GM23338 (cell line): ENCODE measurements around the gene SHPK.

Experiments used
- CREB1 ChIP-seq: fragments of 250-450 bp; sonication (Bioruptor Pico); IDR thresholded peaks from 2 replicates; pipeline ENCODE4 v1.5.0; 2020; ENCODE audit warnings: low read depth, mild to moderate bottlenecking, moderate library complexity
- CTCF ChIP-seq, 2 experiments: fragments of 200-600 bp in 1 of 2; sonication (generic) in 1 of 2; conservative IDR thresholded peaks; 2 replicates each; pipeline versions ENCODE4 v1.5.1 to v1.6.1; 2016 to 2017; ENCODE audit warnings: antibody characterized with exemption in 2 of 2, low read depth in 2 of 2, mild to moderate bottlenecking in 2 of 2, moderate library complexity in 1 of 2
- ETS1 ChIP-seq: IDR thresholded peaks from 2 replicates; pipeline ENCODE4 v1.6.1; 2016; ENCODE audit warnings: antibody characterized with exemption
- EZH2 ChIP-seq: fragments of 200-600 bp; sonication (generic); IDR thresholded peaks from one replicate; pipeline ENCODE4 v1.8.0; 2017; ENCODE audit warnings: antibody characterized with exemption, mild to moderate bottlenecking, low read depth; ENCODE audit not compliant: unreplicated experiment
- EZH2phosphoT487 ChIP-seq: fragments of 200-600 bp; sonication (generic); IDR thresholded peaks from one replicate; pipeline ENCODE4 v1.8.1; 2018; ENCODE audit warnings: antibody characterized with exemption; ENCODE audit not compliant: unreplicated experiment
- NANOG ChIP-seq: IDR thresholded peaks from 2 replicates; pipeline ENCODE4 v1.6.1; 2016; ENCODE audit warnings: antibody characterized with exemption, borderline replicate concordance
- POLR2AphosphoS5 ChIP-seq: IDR thresholded peaks from 2 replicates; pipeline ENCODE4 v1.6.1; 2016; ENCODE audit warnings: antibody characterized with exemption, low read depth
- REST ChIP-seq: IDR thresholded peaks from one replicate; pipeline ENCODE4 v1.6.1; 2018; ENCODE audit warnings: antibody characterized with exemption; ENCODE audit not compliant: unreplicated experiment
- STAT1 ChIP-seq: IDR thresholded peaks from one replicate; pipeline ENCODE4 v1.6.1; 2016; ENCODE audit warnings: antibody characterized with exemption; ENCODE audit not compliant: unreplicated experiment

- TF ChIP-seq CTCF (conservative IDR thresholded peaks at IDR 0.05; ENCODE audit: low read depth in 2 of 2) (no peak), CREB1 (CRISPR knock-in tag) (no peak), POLR2AphosphoS5 (no peak), REST (no peak), ETS1 (no peak), EZH2phosphoT487 (no peak), EZH2 (no peak), NANOG (no peak), STAT1 (no peak)
Observed at GRCh38 chr17:3566551-3566950, 69.5 kb downstream of the SHPK start.
